Esophagus muscularis mucosa (tissue), 4 donors: ENCODE results near the gene CAPN8. TPM values are rescaled to one million over a fixed set of nuclear protein-coding genes. Genes with fewer than 3 reads are reported as not detected.

Source experiments
- DNase-seq: peaks from one replicate; pipeline ENCODE4 v3.0.0-alpha.2; 2017; ENCODE audit errors: extremely low spot score
- H3K27ac ChIP-seq, 4 donors: fragments of 200-600 bp; sonication (generic); replicated peaks in 1 of 4; 1 replicate in 3 of 4; 2 replicates in 1 of 4; pipeline ENCODE4 v1.5.1; 2016 to 2019; ENCODE audit warnings: mild to moderate bottlenecking in 1 of 4
- H3K27me3 ChIP-seq, 4 donors: fragments of 200-600 bp; sonication (generic); one replicate each; pipeline versions ENCODE4 v1.5.1 to v1.6.0; 2016 to 2019
- H3K36me3 ChIP-seq, 4 donors: fragments of 200-600 bp; sonication (generic); one replicate each; pipeline ENCODE4 v1.5.1; 2016 to 2019
- H3K4me1 ChIP-seq, 4 donors: fragments of 200-600 bp; sonication (generic); one replicate each; pipeline ENCODE4 v1.5.1; 2016 to 2019
- H3K4me3 ChIP-seq, 4 donors: fragments of 200-600 bp; sonication (generic); 1 replicate in 2 of 4; 2 replicates in 2 of 4; pipeline ENCODE4 v1.5.1; 2016 to 2019; ENCODE audit warnings: mild to moderate bottlenecking in 4 of 4, moderate library complexity in 1 of 4
- H3K9me3 ChIP-seq, 4 donors: fragments of 200-600 bp; sonication (generic); 1 replicate in 3 of 4; 2 replicates in 1 of 4; pipeline ENCODE4 v1.5.1; 2016 to 2019
- EP300 ChIP-seq: sonication (generic); formaldehyde crosslinking; IDR thresholded peaks from one replicate; pipeline ENCODE4 v1.6.1; 2017; ENCODE audit warnings: antibody characterized with exemption
- POLR2A ChIP-seq: fragments of 450-650 bp; IDR thresholded peaks from one replicate; pipeline ENCODE4 v1.6.1; 2017; ENCODE audit warnings: antibody characterized with exemption, moderate library complexity, mild to moderate bottlenecking, low read depth
- POLR2AphosphoS5 ChIP-seq, 2 donors: sonication (generic); formaldehyde crosslinking; IDR thresholded peaks; one replicate each; pipeline ENCODE4 v1.6.1; 2017; ENCODE audit warnings: antibody characterized with exemption in 2 of 2
- WGBS: methylation state at CpG from one replicate; pipeline ENCODE4 v1.1.5; 2018; 5-methylcytosine and 5-hydroxymethylcytosine counted together
- intact Hi-C: fragments of 100-400 bp; cut with DNase I; formaldehyde crosslinking; loops from one replicate; pipeline ENCODE4 v1.15.1; 2023
- total RNA-seq, 4 donors: library from RNA; depleted of rRNA; stranded (reverse); fragments of >200 nt; gene quantifications; one replicate each; pipeline versions ENCODE4 v1.1.0 to v1.2.1, GENCODE V29; 2016
- TF ChIP-seq, protein P1 (sequence below), 3 experiments: fragments of 200-600 bp in 2 of 3; fragments of 450-650 bp in 1 of 3; sonication (generic) in 2 of 3; IDR thresholded peaks; one replicate each; pipeline ENCODE4 v1.5.1; 2017 to 2019; ENCODE audit warnings: antibody characterized with exemption in 3 of 3, mild to moderate bottlenecking in 2 of 3, moderate library complexity in 1 of 3

Gene CAPN8
- total RNA-seq, 4 donors from 2014 or later = 1.0 TPM; not detected in 3

DNA sequence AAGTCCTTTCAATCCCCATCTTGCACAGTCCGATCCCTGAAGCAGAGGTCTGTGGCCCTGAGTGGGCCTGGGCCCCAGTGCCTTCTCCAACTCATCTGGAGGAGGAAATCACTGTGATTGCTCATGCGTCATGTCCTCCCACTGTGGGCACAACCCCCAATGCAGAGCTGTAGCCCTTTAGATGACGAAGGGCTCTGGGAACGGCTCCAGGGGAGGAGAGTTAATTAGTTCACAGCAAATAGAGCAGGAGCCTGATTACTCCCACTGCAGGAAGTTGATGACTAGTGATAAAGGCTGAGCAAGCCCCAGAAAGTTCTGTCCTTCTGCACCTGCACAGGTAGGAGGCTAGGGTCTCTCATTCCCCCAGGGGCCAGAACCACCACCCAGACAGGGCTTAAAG is 160.8 kb downstream of the CAPN8 start:
- intact Hi-C loops = no loop called here
- no peak for TF ChIP-seq POLR2A
- H3K27me3 ChIP-seq = no peaks in the 10 kb centered on the region
- no peak overlapping the region for H3K27ac ChIP-seq
- no peaks in the 10 kb centered on the region for H3K36me3 ChIP-seq
- no peak overlapping the region for H3K4me3 ChIP-seq
- DNase-seq = no peak
- H3K4me1 ChIP-seq = peaks cover 0 to 10% (median 10%) of the 10 kb centered on the region in 4 donors
- 86% methylated on average over 4 of the region's 4 CpGs for WGBS
- no peaks in the 10 kb centered on the region for H3K9me3 ChIP-seq

DNA sequence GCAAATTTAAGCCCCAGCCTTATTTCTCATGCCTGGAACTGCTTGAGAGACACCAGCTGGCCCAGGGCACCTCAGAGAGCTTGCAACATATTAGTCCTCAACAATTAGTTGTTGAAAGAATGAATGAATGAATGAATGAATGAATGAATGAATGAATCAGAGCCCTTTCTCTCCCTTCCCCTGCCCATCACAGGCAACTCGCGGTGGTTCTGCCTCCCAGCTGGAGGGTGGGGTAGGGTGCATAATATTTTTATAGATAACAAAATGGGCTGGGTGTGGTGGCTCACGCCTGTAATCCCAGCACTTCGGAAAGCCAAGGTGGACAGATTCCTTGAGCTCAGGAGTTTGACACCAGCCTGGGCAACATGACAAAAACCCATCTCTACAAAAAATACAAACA is 162.2 kb downstream of the CAPN8 start:
- H3K27me3 ChIP-seq = no peaks in the 10 kb centered on the region
- DNase-seq = no peak
- no peaks in the 10 kb centered on the region for H3K9me3 ChIP-seq
- intact Hi-C loops = no loop called here
- no peaks in the 10 kb centered on the region for H3K36me3 ChIP-seq
- H3K27ac ChIP-seq = no peak overlapping the region
- H3K4me3 ChIP-seq = no peak overlapping the region
- peaks cover 0 to 16% (median 10%) of the 10 kb centered on the region in 4 donors for H3K4me1 ChIP-seq
- WGBS = 98% methylated on average over 4 of the region's 4 CpGs
- TF ChIP-seq EP300 = no peak
- no peak for TF ChIP-seq POLR2AphosphoS5 (IDR thresholded peaks at IDR 0.05)
- no peak for TF ChIP-seq POLR2A
- TF ChIP-seq, protein P1, sequence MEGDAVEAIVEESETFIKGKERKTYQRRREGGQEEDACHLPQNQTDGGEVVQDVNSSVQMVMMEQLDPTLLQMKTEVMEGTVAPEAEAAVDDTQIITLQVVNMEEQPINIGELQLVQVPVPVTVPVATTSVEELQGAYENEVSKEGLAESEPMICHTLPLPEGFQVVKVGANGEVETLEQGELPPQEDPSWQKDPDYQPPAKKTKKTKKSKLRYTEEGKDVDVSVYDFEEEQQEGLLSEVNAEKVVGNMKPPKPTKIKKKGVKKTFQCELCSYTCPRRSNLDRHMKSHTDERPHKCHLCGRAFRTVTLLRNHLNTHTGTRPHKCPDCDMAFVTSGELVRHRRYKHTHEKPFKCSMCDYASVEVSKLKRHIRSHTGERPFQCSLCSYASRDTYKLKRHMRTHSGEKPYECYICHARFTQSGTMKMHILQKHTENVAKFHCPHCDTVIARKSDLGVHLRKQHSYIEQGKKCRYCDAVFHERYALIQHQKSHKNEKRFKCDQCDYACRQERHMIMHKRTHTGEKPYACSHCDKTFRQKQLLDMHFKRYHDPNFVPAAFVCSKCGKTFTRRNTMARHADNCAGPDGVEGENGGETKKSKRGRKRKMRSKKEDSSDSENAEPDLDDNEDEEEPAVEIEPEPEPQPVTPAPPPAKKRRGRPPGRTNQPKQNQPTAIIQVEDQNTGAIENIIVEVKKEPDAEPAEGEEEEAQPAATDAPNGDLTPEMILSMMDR (IDR thresholded peaks at IDR 0.05) = no peak

DNA sequence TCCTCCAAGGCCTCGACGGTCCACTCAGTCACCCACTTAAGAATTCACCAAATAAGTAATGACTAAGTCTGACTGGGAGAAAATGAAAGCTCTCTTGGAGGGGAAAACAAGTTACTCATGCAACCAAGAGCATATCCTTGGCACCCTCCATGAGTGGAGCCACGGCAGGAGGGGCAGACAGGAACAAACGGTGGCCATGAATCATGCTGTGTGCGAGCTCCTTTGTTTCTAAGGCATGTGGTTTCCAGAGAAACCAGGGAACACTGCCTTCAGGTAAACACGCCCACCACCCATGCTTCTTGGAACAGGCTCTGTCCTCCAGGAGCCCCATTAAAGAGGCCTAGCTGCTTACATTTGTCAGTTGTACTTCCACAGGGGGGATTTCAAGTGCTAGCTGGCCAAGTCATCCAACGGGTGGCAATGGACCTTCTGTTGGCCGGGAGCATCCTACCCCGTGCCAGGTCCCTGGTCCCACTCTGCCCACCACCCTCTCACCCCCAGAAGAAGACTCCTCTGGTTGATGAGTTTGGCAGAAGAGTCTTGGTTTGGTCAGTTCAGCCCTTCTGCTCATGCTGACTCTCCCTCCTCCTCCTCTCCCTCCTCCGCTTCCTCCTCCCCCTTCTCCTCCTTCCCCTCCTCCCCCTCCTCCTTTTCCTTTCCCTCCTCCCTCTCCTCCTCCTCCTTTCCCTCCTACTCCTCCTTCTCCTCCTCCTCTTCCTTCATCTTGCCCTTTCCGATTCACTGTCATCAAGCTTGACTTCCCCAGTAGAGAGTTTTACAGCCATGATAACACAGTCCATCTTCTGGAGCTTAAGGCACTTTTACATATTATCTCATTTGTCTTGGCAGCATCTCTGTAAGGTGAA is 164.7 kb downstream of the CAPN8 start:
- 56% methylated on average over 11 of the region's 11 CpGs for WGBS
- no peaks in the 10 kb centered on the region for H3K9me3 ChIP-seq
- no peak overlapping the region for H3K27ac ChIP-seq
- no peak for TF ChIP-seq POLR2AphosphoS5 (IDR thresholded peaks at IDR 0.05)
- no peak for TF ChIP-seq EP300
- no peak for TF ChIP-seq POLR2A
- TF ChIP-seq, protein P1 (IDR thresholded peaks at IDR 0.05) = no peak
- H3K36me3 ChIP-seq = no peaks in the 10 kb centered on the region
- H3K4me1 ChIP-seq = peaks cover 0 to 16% (median 10%) of the 10 kb centered on the region in 4 donors
- intact Hi-C loops = no loop called here
- no peak for DNase-seq
- no peak overlapping the region for H3K4me3 ChIP-seq
- H3K27me3 ChIP-seq = no peaks in the 10 kb centered on the region

DNA sequence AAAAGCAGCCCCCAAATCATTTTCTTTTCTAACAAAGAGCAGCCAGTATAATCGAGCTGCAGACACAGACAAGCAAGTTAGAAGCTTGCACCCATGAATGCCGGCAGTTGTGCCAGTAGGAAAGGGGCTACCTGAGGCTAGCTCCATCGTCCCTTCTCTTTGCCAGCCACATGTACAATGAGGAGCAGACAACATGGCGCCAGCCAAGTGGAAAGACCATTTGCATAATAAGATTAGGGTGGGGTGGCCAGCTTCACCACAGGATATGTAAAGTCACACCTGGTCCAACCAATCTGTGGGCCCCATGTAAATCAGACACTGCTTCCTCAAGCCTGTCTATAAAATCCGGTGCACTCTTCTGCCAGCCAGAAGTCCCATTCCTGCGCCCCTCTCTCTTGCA is 168.6 kb downstream of the CAPN8 start:
- WGBS = 91% methylated on average over 6 of the region's 6 CpGs
- intact Hi-C loops = no loop called here
- no peaks in the 10 kb centered on the region for H3K36me3 ChIP-seq

DNA sequence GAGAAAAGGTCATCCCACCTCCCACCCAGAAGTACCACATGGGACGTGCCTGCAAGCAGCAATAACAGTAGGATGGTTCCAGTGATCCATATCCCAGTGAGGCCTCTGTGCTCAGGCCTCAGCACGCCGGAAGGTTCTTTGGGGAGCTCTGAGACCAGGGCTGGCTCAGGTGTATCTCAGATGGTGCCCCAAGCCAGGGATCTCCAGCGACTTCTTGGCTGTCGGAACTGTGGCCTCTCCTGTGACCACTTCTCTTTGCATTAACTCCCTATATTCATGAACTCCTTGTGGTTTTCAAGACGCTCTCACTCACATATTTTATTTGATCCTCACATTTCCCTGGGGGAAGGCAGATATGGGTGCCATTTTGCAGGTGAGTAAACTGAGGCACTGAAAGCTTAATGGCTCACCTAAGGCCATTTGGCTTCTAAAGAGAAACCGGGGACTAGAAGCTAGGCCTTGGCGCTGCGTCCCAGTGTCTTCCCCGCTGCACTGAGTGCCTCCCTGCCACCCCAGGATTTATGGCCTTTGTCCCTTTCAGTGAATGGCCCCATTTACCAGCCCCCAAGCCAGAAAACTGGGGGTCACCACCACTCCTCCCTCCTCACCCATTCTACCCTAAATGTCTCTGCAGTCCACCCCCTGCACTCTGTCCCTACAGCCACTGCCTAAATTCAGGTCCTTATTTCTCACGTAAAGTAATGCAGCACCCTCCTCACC is 170.4 kb downstream of the CAPN8 start:
- Histone ChIP-seq H3K9me3 (no peaks in the 10 kb centered on the region), H3K4me1 (peaks cover 0 to 10% (median 3%) of the 10 kb centered on the region in 4 donors), H3K36me3 (no peaks in the 10 kb centered on the region), H3K27ac (no peak overlapping the region), H3K4me3 (no peak overlapping the region), H3K27me3 (no peaks in the 10 kb centered on the region)
- WGBS = 89% methylated on average over 11 of the region's 11 CpGs
- TF ChIP-seq POLR2AphosphoS5 (IDR thresholded peaks at IDR 0.05) (no peak), EP300 (no peak), POLR2A (no peak)
- TF ChIP-seq, protein P1 (IDR thresholded peaks at IDR 0.05) = no peak
- intact Hi-C loops = no loop called here
- no peak for DNase-seq

More for the DNA sequence above, 168.6 kb downstream of the CAPN8 start:
- Histone ChIP-seq H3K4me1 (peaks cover 0 to 16% (median 10%) of the 10 kb centered on the region in 4 donors), H3K9me3 (no peaks in the 10 kb centered on the region), H3K27me3 (no peaks in the 10 kb centered on the region), H3K4me3 (no peak overlapping the region), H3K27ac (no peak overlapping the region)
- TF ChIP-seq, protein P1 (IDR thresholded peaks at IDR 0.05) = no peak
- no peak for TF ChIP-seq POLR2A
- no peak for DNase-seq
